ENCODE results near the gene ADAM30.

DNA sequence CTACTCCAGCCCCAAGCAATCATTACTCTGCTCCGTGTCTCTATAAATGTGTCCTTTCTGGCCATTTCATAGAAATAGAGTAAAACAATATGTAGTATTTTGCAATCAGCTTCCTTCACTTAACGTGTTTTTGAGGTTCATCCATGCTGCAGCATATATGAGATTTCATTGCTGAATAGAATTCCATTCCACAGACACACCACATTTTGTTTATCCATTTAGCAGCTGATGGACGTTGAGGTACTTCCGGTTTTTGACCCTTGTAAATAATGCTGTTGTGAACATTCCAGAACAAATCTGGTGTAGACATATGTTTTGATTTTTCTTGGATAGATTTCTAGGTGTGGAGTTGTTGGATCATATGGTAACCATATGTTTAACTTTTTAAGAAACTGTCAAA lies 30.7 kb downstream of the ADAM30 start:
- TF ChIP-seq, protein P1, sequence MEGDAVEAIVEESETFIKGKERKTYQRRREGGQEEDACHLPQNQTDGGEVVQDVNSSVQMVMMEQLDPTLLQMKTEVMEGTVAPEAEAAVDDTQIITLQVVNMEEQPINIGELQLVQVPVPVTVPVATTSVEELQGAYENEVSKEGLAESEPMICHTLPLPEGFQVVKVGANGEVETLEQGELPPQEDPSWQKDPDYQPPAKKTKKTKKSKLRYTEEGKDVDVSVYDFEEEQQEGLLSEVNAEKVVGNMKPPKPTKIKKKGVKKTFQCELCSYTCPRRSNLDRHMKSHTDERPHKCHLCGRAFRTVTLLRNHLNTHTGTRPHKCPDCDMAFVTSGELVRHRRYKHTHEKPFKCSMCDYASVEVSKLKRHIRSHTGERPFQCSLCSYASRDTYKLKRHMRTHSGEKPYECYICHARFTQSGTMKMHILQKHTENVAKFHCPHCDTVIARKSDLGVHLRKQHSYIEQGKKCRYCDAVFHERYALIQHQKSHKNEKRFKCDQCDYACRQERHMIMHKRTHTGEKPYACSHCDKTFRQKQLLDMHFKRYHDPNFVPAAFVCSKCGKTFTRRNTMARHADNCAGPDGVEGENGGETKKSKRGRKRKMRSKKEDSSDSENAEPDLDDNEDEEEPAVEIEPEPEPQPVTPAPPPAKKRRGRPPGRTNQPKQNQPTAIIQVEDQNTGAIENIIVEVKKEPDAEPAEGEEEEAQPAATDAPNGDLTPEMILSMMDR (IDR thresholded peaks at IDR 0.05) = no peak
- no peak for TF ChIP-seq POLR2A (IDR thresholded peaks at IDR 0.05)

All from body of pancreas (tissue), 4 donors.